Activated CD8-positive, alpha-beta memory T cell treated with anti-CD3 and anti-CD28 coated beads, Interleukin-2, amount 50 U/mL, for 24 hours (primary cell): ENCODE results near the gene ANXA6.

Experiments
- DNase-seq: peaks from one replicate; pipeline ENCODE4 v3.0.0-alpha.2; 2020; ENCODE audit errors: extremely low read depth

ANXA6 gene

GRCh38 chr5:151064916-151065499 lies 92.6 kb downstream of the ANXA6 start:
- no peak for DNase-seq

- no peak for DNase-seq
These were observed 94.2 kb downstream of the ANXA6 start for GRCh38 chr5:151063142-151063989.

- no peak for DNase-seq
These were observed 95.0 kb downstream of the ANXA6 start for GRCh38 chr5:151062405-151063141.

- DNase-seq = no peak
These were observed 96.8 kb downstream of the ANXA6 start for GRCh38 chr5:151060742-151061141.

GRCh38 chr5:151058891-151059489 lies 98.6 kb downstream of the ANXA6 start:
- DNase-seq = no peak

GRCh38 chr5:151058301-151058700 lies 99.3 kb downstream of the ANXA6 start:
- DNase-seq = no peak

GRCh38 chr5:151056379-151057325 lies 100.9 kb downstream of the ANXA6 start:
- DNase-seq = no peak

GRCh38 chr5:151055336-151055735 lies 102.2 kb downstream of the ANXA6 start:
- DNase-seq = no peak

GRCh38 chr5:151054709-151055108 lies 102.9 kb downstream of the ANXA6 start:
- no peak for DNase-seq

- DNase-seq = no peak
These were observed 103.7 kb downstream of the ANXA6 start for GRCh38 chr5:151053796-151054462.

- no peak for DNase-seq
These were observed 104.7 kb downstream of the ANXA6 start for GRCh38 chr5:151052836-151053235.

GRCh38 chr5:151051931-151052608 lies 105.5 kb downstream of the ANXA6 start:
- no peak for DNase-seq

- DNase-seq = peak; percentile 30
These were observed 106.3 kb downstream of the ANXA6 start for GRCh38 chr5:151051066-151051930.
